Choroid plexus epithelial cell (primary cell): ENCODE data around the gene LRRN2.

ENCODE experiments used
- DNase-seq: peaks from one replicate; pipeline ENCODE4 v3.0.0-alpha.2; 2010; ENCODE audit warnings: low read depth
- H3K4me3 ChIP-seq: 2 replicates; pipeline ENCODE4 v1.5.1; 2011; ENCODE audit warnings: low read depth, mild to moderate bottlenecking, control low read depth, low read length, moderate library complexity
- CTCF ChIP-seq: conservative IDR thresholded peaks from 2 replicates; pipeline ENCODE4 v1.5.1; 2011; ENCODE audit warnings: low read depth, mild to moderate bottlenecking, control low read depth, inconsistent platforms, low read length, moderate library complexity

Gene LRRN2

DNA sequence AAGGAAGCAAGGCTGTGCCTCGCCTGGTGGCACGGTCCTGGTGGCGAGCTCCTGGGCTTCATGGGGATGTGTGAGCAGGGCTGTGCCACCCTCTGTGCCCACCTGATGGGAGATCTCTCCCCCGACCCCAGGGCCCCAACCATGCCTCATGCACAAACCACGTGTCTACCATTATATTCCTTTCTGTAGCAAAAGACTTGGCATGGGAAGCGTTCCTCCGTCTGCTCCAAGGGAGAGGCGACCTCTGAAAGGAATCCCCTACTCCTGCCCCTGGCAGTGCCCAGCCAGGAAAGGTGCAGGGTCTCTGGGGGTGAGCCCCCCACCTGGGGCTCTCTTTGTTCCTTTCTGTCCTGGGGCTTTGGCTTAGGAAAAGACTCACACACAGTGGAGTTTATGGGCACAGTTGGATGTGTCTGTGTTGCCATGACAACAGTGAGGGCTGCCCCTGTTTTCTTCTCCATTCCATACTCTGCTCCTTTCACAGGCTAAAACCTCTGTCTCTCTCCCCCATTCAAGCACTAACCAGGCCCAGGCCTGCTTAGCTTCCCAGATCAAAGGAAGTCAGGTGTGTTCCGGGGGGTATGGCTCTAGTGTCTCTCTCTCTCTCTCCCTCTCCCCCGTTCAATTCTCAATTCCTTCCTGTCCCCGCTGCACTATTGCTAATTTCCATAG, 21.4 kb upstream of the LRRN2 start:
- no peak for TF ChIP-seq CTCF

DNA sequence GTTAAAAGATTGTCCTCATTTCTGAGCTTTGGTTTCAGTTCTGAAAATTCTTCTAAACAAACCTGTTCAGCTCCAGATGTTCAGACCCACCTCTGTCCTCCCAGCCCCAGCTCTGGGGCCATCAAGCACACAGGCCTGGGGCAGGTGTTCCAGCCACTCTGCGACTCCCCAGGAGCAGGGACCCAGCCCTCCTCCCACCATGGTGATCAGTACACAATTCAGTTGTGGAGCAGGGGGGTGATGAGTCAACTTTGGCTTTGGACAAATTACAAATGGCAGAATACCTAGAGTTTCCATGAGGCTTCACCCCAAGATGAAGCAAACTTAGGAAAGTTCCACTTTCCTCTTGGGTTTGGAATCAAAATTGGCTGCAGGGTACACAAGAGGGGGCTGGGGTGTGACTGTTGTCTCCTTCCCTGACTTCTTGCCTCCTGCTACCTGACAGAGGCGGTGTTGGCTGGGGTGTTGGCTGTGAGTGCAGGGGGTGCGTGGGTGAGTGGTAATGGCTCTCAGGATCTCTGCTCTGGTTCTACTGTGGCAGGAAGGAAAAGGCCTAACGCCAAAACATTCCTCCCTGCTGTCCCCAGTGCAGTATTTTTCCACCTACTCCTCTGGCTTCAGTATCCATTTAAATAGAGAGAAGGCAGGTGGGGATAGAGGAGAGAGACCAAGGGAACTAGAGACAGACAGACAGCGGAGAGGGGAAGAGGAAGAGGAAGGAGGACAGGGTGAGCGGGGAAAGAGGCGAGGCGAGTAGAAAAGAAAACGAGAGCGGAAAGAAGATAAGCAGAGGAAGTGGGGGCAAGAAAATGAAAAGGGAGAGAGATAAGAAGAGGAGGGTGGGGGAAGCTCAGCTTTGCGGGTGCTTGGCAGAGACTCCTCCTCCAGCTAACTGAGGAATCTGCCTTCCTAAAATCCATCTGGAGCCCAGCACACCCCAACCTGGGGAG, 20.6 kb upstream of the LRRN2 start:
- H3K4me3 ChIP-seq: no peak overlapping the region

More for the DNA sequence above, 21.4 kb upstream of the LRRN2 start:
- H3K4me3 ChIP-seq: no peak overlapping the region
- DNase-seq: no peak

GRCh38 chr1:204705493-204705811, 19.9 kb upstream of the LRRN2 start:
- DNase-seq: no peak
- TF ChIP-seq CTCF: no peak
- no peak overlapping the region for H3K4me3 ChIP-seq

More for the DNA sequence above, 20.6 kb upstream of the LRRN2 start:
- no peak for DNase-seq
- no peak for TF ChIP-seq CTCF

- TF ChIP-seq CTCF: no peak
- no peak overlapping the region for H3K4me3 ChIP-seq
- no peak for DNase-seq
These were observed 19.4 kb upstream of the LRRN2 start for GRCh38 chr1:204704794-204705492.

- no peak for TF ChIP-seq CTCF
- no peak for DNase-seq
- no peak overlapping the region for H3K4me3 ChIP-seq
These were observed 18.5 kb upstream of the LRRN2 start for GRCh38 chr1:204703826-204704612.

GRCh38 chr1:204703268-204703664, 17.7 kb upstream of the LRRN2 start:
- no peak for DNase-seq
- no peak for TF ChIP-seq CTCF
- no peak overlapping the region for H3K4me3 ChIP-seq
